Liver (tissue), 3 donors: Measurements from ENCODE around the gene TMEM119.

ENCODE experiments used
- CTCF ChIP-seq: fragments of 150-350 bp; IDR thresholded peaks from 2 replicates; pipeline ENCODE4 v1.5.1; 2017; ENCODE audit warnings: improper control_type of control experiment, low read depth, low read length; ENCODE audit not compliant: missing input control
- RXRA ChIP-seq, 2 donors: IDR thresholded peaks; 2 replicates each; pipeline ENCODE4 v1.6.1; 2017 to 2018; ENCODE audit warnings: antibody characterized with exemption in 2 of 2, mild to moderate bottlenecking in 1 of 2
- TAF1 ChIP-seq: conservative IDR thresholded peaks from 2 replicates; pipeline ENCODE4 v1.6.1; 2016; ENCODE audit warnings: antibody characterized with exemption, mild to moderate bottlenecking
- donor health status: healthy.
- donor health status: healthy.

DNA sequence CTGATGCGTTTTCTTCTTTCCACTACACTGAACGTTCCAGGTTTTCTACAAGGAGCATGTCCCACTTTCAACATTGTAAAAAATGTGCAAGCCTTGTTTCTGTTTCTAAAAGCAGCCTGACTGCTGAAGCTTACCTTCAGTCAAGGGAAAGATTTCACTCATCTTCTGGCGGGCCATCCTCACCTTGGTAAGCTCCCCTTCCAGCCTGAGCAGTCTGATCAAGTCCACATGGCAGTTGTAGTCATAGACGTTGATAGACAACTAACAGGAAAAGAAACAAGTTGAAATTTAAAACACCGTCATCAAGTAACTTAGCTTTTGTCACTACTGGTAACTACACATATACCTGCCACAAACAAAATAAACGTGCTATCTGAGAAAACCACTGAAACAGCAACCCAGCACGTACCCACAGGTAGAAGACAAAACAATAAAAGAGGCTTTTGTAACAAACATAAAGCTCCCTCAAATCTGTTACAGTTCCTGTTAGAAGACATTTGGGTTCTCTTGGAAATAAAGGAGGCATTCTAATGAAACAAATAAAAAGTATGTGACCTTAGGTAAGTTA is 48.8 kb downstream of the TMEM119 start:
- TF ChIP-seq CTCF (no peak), RXRA (IDR thresholded peaks at IDR 0.05) (no peak), TAF1 (no peak)
